AML-193 (cell line): ENCODE results near the gene KIF5C.
A peak's percentile ranks its signal among the peaks of the same experiment; 100 is the strongest.

Experiments
- DNase-seq, 2 experiments: peaks; one replicate each; lab custom pipeline; 2025; lab: John Stamatoyannopoulos, UW

Gene KIF5C

DNA sequence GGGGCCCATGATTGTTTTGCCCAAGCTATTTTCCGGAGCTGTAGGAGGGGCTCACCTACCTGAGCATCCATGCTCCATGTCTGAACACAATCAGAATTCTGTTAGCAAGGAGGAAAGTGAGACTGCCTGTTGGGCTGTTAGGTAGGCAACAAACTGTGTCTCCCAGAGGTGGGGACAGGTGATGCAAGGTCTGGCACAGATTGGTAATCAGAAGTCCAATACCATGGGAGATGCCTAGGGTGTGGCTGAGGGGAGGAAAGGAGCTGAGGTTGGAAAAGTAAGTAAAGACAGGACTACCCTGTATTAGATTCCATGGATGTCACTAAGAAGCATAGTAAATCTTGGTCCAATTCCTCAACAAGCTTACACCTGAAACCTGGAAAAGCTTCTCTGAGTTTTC is 166.5 kb downstream of the KIF5C start:
- DNase-seq: no peak

DNA sequence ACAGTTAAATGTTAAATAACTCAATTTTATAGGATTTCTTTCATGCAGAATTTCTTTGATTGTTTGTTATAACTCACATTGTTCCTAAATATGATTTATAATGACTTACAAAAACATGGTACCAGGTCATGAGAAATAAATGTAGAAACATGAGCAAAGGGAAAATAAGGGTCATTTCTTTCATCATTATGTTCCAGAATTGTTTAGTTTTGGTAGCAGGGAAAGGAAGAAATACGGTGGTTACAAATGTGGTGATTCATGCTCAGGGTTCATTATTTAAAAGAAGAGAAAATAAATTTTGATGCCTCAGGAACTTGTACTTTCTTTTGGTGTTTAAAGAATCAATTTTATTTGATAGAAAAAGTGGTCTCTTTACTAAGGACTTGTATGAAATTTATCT is 167.9 kb downstream of the KIF5C start:
- no peak for DNase-seq

DNA sequence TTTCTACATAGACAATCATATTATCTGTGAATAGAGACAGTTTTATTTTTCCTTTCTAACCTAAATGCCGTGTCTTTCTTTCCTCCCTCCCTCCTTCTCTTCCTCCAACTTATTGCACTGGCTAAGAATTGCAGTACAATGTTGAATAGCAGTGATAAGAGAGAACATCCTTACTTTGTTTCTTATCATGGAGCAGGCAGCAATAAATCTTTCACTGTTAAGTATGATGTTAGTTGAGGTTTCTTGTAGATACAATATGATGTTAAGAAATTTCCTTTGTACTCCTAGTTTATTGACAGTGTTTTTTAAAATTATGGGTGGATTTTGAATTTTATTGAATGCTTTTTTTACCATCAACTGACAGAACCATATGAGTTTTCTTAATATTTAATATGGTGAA is 169.5 kb downstream of the KIF5C start:
- no peak for DNase-seq

DNA sequence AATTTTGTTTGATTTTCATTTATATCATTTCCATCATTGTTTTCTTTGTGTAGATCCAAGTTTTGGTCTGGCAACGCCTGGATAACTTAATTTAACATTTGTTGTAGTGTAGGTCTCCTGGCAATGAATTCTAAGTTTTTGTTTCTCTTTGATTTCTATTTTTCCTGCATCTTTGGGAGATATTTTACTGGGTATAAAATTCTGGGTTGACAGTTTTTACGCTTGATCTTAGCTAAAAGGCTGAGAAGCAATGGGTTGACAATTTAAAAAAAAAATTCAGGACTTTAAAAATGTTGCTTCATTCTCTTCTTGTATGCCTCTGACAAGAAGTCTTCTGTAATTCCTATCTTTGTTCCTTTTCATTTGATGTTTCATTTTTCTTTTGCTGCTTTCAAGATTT is 172.1 kb downstream of the KIF5C start:
- no peak for DNase-seq

DNA sequence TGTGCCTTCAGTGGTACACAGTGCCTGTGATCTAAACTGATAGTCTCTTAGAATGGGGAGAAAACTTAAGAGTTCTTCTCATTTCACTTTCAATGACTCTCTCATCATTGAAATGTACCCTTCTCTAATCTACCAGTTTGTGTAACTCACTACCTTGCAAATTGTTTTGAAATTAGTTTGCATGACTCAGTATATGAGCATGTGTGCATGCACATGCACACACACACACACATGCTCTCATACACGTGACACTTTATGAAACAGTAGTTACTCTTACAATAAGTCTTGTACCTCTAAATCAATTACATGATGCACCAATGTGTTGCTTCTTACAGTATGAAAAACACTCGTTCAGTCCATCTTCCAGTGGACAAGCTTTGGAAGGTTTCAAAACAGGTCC is 174.1 kb downstream of the KIF5C start:
- no peak for DNase-seq

DNA sequence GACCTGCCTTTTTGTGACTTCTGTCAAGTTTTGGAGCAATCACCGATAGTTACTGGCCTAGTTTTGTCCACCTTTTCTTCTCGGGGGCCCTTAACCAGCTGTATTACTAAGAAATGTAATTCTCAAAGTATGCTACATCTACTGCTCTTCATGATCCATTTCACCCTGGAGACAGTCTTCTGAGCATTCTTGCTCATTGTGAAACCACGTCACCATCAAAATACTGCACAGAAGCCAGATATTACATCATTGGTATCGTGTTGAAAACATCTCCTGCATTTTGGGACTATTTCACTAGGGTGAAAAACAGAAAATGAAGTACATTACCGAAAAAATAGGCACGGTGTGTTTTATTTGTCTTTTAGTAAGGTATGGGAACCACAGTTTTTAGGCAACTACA is 175.2 kb downstream of the KIF5C start:
- DNase-seq: no peak

DNA sequence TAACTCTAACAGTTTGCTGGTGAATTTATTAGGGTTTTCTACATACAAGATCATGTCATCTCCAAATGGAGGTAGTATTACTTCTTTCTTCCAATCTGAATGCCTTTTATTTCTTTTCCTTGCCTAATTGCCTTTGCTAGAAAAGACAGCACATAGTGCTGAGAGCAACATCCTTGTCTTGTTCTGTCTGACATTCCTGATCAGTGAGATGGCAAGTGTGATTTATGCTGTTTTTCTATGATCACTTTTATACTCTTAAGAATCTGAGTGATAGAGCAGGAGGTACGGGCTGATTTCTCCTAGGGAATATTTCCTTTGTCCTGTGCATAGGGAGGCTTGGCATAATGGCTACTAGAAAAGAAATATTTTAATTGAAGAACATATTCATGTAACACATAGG is 180.7 kb downstream of the KIF5C start:
- DNase-seq: no peak

DNA sequence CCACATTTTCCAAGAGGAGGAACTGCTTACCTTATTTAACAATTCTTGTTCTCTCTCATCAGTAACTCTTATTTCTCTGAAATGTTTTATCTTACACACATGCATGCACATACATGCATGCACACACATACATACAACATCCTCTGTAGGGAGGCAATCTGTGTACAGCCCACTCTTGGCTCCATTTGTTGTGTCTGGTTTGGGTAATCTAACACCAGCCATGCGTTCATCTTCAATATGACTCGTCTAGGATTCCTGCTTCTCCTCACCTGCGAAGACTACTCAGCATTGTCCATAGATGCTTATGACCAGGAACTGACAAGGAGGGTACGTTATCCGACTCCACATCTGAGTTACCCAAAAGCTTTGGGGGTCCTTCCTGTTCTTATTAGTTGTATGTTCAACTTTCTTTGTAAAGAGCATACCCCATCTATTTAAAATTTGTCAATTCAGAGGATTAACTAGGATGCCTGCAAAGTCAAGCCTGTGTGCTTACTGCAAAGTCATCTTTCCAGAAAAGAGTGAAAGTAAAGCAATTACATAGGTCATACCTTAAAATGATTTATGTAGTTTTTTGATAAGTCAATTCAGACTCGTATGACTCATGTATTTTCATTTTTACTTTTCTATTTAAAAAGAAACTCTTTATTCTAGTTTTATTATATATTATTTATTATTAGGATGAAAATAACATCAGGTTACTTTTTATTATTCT is 181.7 kb downstream of the KIF5C start:
- no peak for DNase-seq

DNA sequence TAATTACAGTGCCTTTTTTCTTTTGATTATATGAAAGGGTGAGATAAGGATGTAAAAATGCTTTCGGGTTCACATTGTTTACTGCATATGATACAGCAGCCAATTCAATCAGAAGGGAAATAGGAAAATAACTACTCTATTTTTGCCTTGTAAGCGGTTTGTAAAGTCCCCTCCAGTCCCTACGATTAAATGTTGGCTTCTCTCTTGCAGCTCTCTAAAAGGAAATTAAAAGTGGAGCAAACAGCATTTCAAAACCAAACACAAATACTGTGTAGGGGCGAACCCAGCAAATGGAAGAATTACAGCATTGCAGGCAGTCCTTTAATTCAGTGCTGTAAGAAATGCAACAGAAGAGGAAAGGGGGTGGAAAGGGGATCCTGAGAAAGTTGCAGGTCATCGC is 182.4 kb downstream of the KIF5C start:
- DNase-seq: no peak

DNA sequence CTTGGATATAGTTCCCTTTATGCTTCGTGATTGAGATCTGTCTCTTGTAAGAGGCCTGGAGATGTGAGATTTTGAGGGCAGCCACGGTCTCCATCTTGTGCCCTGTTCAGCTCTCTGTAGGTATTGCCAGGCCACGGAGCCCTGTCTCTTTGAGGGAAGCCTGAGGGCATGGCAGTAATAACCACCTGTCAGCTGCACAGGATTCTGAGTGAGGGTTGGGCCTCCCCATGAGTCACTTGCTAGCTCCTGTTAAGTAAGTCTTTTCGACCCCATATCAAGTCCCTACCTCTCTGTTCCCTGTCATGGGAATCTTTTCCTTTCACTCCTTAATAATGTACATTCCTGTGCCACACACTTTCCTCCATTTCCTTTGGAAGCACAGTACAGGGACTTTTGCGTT is 183.9 kb downstream of the KIF5C start:
- no peak for DNase-seq

DNA sequence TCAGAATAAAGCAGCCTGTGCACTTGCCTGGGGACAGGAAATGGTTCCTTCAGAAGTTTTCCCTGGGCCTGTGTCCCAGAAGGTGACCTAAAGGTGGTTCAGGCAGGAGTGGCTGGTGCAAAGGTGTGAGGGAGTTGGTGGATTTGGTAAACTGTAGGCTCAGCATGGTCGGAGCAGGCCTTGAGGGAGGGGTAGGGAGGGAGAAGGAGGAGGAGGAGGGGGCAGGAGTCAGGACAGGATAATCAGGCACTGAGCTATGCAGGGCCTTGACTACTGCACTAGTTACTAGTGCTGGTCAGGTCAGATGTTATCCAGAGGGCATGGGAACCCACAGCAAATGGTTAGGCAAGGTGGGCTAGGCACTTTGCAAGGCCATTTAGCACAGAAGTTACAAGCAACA is 184.8 kb downstream of the KIF5C start:
- no peak for DNase-seq

DNA sequence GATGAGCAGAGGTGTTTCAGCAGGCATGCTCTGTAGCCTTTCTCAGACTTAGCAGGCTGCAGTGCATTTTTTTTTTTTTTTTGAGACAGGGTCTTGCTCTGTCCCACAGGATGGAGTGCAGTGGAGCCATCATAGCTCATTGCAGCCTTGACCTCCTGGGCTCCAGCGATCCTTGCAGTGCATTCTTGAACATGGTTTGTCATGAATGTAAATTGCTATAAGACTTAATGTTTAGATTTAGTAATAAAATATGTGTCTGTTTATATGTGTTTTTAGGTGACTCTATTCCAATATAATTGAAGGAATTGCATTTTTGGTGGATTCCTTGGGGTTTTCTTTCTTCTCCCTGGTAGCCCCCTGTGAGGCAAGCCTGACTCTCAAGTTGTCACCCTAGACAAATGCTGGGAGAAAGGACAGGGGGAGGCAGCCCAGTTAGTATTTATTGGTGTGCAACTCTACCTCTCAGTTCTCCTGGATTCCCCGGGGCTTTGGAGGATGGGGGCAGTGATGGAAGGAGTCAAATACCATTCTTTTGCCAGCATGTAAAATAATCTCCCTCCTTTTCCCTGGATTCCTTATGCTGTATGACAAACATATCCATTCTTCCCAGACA is 186.2 kb downstream of the KIF5C start:
- no peak for DNase-seq

DNA sequence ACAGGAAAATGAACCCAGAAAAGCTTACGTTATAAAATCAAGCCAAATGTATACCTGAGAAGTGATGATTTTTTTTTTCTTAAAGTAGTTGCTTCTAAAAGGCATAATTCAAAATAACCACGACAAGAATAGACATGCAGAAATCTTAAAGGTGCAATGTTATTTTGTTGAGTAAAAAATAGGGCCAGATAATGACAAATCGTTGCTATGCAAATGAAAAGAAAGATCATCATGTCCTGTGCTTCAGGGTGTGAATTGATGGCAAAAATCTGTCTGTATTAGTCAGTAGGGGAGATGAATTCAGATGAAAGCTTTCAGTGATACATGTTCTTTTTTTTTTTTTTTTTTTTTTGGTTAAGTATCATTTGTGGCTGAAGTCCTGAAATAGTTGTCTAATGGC is 187.5 kb downstream of the KIF5C start:
- no peak for DNase-seq

DNA sequence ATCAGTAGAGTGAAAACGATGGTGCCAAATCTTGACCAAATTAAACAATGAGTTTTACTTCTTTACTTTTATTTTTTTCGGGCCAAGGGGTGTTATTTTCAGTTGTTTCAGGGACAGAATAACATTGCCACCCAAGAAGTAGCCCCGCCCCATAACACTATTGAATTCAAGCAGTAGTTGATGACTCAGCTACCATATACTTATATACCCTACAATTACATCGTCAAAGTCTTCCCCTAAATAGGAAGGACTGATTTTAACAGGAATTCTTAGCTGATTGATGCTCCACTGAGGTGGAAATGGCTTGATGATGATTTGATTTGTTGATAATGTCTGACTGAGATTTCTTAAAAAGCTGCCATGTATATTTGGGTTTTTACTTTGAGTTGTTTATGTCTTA is 188.2 kb downstream of the KIF5C start:
- DNase-seq: no peak

DNA sequence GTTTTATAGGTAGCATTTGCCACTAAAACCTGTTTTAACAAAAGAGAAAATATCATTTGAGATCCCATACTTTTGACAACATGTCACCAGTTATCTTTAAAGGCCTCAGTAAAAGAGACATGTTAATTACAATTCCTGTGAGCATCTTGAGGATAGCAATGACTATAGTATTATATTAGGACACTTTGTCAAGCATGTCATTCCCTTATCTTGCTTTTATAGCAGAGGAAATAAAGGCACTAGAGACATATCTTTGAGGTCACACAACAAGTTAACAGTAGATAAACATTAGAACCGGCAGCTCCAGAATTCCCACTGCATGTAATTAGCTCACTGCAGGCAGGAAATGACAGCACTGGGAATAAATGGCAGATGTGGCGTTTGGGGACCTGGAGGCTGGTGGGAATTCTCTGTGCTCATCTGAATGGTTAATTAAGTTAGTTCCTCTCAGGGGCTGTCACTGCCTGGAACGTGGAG is 189.4 kb downstream of the KIF5C start:
- DNase-seq: no peak

DNA sequence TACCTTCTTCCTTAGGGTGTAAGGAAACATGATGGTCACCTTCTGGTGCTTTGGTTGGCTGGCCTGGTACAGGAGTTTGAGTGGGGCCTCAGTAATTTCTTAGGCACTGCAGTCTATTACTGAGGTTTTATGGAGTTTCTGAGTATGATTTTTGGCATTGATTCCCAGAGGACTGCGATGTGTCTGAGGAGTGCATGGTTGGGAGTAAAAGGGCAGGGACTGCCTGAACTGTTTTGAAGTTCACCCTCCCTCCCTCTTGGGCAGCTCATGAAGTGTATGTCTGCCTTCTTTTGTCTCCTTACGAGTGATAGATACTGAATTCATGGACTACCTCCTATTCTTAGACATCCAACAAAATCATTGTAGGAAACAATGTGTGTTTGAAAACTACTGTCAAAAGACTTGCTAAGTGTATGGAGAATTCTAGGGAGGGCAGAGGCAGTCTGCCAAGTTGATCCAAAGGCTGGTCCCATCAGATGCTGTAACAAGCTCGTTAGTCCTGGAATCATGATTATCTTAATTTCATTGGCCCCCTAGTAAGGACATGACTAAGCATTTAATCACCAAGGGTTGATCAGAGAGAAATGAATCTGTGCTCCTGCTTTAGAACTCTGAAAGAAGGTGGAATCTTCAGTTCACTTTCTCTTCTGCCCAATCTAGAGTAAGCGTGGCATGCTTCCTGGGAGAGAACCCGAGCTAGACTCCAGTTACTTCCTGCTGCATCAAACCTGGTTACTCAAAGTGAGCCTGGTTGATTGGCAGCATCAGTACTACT is 190.0 kb downstream of the KIF5C start:
- no peak for DNase-seq

DNA sequence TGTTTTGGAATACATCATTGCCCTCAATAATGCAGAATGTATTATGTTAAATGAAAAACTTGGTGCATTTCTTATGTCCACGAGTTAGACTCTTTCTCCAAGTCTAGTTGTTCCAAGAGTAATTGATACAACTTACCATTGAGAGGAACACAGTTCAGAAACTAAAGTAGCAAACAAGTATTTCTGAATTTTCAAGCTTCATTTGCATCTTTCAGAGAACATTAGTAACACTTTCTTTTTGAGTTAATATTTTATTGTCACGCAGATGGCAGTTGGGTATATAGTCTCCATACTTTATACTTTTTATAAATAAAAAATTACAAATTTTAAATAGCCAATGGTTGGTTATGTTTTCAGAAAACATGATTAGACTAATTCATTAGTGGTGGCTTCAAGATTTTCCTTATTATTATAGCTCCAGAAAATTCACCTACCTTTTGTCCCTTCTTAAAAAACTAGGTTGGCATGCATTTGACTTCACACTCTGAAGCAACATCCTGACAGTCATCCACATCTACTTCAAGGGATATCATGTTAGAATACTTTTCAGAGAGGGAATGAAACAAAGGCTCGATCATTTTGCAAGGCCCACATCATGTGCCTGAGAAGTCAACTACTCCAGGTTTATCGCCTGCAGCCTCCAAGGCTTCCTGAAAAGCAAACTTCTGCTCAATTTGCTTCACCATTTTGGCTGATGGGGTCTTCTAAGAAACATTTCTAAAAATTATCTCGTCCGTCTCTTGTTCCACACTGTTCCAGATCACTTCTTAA is 193.4 kb downstream of the KIF5C start:
- DNase-seq: no peak

DNA sequence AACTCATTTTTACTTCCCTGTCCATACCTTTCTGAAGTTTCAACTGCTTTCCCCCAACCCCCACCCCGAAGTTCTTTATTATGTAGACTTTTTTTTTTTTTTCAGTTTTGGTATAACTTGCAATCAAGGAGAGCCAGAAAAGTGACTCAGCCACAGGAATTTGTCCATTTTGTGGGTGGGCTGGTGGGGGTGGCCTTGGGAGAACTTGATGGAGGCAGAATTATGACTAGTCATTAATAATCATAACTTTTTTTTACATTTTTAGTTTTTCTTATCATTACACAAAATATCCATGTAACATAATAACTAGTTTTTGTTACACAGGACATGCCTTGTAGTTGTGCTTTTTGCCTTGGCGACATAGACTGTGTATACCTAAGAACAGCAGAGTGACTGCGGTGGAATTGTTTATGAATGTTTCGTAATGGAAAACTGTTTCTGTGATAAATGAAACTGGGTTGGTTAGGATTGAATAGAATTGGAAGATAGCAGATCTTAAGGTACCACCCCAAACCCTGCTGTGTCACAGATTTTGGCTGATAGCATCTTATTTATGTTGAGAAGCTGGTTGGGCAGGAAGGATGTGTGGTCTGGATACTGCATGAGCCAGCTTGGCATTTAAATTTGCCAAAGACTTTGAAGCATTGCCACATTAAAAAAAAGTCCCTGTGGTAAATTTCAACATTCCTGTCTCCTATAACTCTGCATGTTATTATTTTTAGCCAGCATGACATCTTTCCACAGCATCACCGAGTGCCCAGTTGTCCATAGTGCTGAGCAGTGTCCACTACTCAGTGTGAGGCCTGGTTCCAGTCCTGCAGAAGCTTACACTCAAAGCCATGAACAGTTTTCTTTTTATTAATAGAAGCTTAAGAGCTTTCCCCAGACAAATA is 194.2 kb downstream of the KIF5C start:
- DNase-seq: peak; percentile 78 to 82

DNA sequence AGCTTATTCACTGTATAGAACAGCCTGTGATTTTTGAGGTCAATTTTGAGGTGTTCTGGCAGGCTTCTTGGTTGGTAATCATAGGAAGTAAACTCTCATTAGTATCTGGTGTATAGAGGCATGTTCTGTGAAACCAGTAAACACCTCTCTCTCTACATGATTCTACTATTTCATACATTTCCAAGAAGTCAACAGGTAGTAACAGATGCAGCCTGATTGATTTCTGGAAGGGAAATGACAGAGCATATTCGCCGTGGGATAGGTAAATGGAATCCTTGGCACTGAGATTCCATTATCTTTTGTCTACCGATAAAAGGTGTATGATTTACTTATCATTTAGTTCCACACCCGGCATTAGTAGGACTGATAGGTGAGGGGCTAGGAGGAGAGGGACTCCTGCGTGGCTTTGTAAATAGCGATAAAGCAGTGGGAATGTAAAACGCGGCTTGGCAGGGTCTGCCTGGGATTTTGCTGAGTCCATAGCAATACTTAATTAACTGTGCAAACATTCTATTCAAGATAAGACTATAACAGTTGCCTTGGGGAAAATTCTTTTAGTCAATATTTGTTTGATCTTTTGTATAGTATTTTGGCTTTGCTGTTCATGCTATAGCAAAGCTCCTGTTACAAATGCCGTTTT is 195.8 kb downstream of the KIF5C start:
- DNase-seq: no peak

DNA sequence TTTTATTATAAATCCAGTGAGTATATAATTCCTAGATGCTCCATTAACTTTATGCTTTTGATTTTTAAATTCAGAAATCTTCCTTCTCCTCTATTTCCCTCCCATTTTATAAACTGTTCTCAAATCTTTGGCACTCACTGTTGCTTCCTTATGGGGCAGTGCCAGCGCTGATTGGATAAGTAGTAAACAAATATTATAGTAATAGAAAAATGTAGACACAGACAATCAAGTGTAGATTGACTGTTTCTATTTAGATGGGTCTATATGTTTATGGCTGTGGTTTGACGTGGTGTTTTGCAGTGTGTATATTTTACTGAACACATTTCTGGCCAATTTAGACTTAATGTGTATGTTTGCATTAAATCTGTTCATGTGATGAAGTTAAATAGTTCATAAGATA is 200.1 kb downstream of the KIF5C start:
- no peak for DNase-seq

DNA sequence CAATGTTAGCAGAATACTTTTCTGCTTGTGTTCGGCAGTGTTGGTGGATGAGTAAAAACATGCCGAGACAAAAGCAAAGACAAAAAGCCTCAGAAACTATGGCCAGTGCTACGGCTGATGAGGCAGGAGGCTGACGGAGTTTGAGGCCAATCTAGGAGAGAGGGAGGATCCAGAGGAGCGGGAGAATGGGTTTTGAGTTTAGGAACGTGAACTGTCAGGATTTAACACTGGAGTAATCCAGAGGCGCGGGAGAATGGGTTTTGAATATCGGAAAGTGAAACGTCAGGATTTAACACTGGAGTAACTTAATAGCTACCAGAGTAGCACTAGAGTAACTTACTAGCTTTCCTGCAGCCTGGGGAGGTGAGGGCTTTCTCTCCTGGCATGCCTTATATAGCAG is 200.8 kb downstream of the KIF5C start:
- DNase-seq: no peak
